GM18511 (cell line): ENCODE data around the gene FBXL20.
"Not testable (repeated sequence)": the region's sequence is repeated elsewhere in the genome, so short reads cannot be mapped to it uniquely, and the experiment has no call there.

Experiments used
- ATAC-seq: cut with Tn5 transposase; IDR thresholded peaks from one replicate; pipeline ENCODE4 v1.9.1; 2021; ENCODE audit warnings: mild to moderate bottlenecking, moderate library complexity; ENCODE audit not compliant: unreplicated experiment

The FBXL20 gene

DNA sequence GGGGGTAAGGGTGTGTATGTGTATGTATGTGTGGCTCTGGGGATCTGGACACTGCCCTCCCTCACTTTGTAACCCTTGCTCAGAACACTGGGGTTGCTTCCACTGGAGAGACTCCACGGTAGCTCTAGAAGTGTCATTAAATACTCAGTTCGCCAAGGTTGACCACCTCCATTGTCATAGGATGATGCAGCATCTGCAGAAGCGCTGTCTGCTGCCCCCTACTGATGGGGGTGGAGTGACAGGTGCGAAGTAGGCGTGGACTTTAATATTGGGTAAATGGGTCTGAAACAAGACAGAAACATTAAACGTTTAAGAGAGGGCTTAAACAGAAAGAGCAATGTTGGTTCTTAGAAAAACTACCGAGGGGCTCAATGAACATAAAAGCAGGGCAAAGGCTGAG is 140.1 kb downstream of the FBXL20 start:
- ATAC-seq = no peak

DNA sequence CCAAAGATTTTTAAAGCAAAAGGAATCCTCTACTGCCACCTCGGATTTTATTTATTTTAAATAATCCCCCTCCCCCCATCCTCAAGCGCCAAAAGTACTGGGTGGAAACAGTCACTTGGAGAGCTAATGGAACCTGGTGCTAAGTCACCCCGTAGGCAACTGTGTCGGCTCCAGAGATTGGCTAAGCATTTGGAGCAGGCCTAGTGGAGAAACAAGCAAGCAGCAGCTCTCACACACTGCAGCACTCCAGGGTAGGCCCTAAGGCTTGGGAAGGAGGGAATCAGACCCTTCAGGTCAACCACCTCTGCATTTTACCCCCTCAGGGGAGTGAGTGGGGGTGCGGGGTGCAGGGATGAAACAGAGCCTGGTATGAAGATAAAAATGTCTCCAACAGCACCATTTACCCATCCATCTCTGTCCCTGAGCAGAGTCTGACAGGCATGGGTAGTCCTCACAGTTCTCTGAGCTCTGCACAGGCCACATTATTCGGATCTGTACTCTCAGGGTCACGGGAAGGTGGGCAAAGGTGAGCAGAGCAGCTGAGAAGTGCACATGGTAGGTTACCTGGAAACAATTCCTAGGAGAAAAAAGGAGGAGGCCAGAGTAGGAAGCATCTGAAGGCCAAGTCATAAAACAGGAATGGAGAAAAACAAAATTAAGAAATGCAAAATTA is 148.5 kb downstream of the FBXL20 start:
- no peak for ATAC-seq

DNA sequence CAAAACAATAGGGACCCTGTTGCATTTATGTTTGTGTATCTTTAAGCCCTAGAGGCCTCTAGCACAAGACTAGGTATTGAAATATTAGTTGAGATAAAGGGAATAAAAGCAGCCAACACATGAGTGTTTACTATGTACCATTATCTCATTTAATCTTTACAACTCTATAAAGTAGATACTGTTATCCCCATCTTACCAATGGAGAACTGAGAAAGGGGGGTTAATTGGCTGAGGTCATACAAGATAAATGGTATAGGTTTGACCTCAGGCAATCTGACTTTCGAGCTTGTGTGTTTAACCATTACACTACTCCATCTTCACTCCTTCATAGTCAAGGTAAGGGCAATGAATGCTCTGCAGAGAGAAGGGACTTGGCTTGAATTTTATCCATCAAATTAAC is 149.4 kb downstream of the FBXL20 start:
- no peak for ATAC-seq

DNA sequence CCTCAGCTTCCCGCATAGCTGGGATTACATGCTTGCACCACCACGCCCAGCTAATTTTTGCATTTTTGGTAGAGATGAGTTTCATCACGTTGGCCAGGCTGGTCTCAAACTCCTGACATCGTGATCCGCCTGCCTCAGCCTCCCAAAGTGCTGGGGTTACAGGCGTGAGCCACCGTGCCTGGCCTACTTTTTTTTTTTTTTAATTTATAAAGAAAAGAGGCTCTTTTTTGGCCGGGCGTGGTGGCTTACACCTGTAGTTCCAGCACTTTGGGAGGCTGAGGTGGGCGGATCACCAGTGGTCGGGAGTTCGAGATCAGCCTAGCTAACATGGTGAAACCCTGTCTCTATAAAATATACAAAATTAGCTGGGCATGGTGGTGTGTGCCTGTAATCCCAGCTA is 151.3 kb downstream of the FBXL20 start:
- ATAC-seq = not testable (repeated sequence)

DNA sequence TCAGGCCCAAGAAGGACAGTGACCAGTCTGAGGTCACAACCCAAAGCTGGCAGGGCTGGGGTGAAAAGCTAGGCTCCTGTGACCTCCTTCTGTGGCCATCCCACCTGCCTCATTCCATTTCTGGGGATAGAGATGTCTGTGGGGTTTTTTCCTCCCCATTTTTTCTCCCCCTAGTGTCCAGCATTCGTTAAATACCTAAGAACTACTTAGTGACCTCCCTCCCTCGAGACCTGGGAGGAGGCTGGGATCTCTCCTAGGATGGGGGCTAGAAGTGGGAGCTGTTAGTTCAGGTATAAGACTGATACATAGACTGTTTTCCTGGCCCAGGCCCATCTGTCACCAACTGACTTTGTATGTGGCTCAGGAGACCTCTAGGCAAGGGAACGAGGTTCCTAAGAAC is 155.2 kb downstream of the FBXL20 start:
- no peak for ATAC-seq

DNA sequence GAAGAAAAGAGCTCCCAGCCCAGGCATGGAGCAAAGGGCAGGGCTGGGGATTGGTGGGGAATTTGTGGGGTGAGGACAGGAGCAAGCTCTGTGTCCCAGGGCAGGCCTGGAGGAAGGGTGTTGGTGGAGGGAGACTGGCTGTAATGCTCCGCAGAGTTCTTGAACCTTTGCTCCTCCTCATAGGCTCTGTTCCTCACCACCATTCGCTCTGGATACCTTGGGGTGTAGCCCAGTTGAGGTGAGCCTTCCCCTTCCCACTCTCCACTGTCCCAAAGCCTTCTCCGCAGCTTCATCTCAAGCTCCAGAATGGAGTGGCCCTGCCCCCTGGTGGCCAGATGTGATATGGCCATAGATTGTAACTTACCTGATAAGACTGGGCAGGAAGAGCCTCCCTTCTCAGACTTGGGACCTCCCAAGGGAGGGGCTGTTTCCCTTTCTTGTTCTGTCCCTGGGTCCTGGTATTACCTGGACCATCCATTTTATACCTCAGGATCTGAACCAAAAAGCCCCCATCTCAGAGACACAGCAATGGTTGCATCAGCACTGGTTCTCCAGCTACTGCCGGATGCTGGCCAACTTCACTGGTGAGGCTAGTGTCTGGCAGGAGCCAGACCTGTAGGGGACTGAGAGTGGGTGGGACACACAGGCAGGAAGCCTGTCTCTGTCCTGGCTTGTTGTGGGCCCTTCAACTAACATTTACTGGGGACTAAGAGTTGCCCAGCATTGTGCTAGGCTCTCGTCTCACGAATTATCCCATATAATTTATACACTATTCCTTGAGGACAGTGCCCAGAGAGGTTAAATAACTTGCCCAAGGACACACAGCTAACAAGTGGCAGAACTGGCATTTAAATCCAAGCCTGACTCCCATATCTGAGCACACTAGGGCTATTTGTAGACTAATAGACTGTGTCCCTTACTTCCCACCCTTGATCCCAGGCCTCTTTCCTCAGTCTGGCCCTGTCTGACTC is 156.5 kb downstream of the FBXL20 start:
- ATAC-seq = no peak

DNA sequence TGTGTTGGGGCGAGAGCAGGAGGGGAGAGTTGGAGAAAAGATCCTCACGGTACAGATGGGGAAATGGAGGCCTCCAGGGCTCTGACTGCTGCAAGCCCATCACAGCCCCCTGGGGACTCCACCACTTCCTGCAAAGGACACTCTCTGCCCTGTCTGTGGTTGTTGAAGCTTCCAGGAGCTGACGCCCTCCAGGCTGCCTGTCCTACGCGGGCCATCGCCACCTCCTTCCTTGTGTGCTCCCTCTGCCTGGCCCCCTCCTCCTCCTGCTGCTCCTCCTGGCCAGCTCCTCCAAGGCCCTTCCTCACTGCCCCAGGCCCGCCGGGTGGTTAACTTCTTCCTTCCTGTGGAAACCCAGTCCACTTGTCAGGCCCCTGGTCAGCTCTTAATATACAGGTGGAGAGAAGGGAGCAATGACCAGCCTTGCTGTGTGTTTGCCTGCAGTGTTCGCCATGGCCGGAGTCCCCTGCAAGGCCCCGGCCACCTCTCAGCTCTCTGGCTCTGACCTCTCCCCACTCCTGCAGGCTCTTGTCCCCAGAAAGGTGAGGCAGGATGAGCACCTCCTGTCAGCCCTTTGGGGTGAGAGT is 157.3 kb downstream of the FBXL20 start:
- ATAC-seq = no peak

DNA sequence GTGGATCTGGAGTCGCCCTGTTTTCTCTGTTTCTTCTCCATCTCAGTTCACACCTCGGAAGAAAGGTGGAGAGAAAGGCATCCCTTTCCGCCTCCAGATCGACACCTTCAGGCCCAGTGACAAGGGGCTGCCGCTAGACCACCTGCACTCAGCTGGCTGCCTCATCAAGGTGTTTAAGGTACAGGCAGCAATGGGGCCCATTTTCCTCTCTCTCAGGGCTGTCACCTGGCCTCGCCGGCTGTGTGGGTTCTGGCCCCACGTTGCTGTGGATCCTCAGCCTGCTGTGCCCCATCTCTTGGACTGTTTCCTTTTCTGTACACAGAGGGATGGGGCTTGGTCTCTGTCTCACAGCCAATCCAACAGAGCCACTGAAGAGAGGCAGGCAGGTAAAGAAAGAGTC is 158.3 kb downstream of the FBXL20 start:
- ATAC-seq = no peak

DNA sequence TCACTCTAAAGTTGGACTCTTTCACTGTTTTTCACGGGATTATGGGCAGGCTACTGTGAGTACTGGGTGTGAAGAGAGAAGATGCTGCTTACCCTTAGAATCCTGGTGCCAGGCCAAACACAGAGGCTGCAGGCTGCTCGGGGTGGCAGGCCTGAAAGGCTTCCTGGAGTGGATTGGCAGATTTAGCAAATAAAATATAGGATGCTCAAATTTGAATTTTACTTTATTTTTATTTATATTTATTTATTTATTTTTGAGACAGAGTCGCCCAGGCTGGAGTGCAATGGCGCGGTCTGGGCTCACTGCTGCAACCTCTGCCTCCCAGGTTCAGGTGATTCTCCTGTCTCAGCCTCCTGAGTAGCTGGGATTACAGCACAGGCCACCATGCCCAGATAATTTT is 160.8 kb downstream of the FBXL20 start:
- no peak for ATAC-seq

DNA sequence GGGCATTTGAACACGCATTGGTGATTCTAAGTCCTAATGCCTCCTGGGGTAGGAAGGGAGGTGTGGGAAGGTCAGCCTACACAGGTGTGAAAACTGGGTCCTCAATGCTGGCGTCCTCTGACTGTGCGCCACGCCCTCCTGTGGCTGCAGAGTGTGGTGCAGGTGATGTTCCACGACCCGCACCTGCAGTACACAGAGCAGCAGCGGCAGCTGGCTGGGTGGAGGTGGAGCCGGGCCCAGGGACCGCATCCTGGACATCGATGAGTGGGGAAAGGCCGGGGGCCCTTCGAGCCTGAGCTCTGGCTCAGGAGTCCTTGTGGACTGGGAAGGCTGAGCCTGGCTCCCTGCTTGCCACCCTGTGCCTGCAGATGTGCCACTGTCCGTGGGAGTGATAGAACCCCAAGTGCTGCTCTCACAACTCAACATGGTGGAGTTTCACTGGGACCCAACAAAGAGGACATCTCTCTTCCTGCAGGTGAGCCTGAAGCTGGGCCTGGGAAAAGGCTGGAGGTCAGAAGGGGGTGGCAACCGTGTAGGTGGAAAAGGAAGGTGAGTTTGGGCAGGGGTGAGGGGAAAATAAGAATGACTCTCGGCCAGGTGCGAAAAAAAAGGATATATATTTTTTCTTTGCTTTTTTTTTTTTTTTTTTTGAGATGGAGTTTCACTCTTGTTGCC is 161.6 kb downstream of the FBXL20 start:
- no peak for ATAC-seq

DNA sequence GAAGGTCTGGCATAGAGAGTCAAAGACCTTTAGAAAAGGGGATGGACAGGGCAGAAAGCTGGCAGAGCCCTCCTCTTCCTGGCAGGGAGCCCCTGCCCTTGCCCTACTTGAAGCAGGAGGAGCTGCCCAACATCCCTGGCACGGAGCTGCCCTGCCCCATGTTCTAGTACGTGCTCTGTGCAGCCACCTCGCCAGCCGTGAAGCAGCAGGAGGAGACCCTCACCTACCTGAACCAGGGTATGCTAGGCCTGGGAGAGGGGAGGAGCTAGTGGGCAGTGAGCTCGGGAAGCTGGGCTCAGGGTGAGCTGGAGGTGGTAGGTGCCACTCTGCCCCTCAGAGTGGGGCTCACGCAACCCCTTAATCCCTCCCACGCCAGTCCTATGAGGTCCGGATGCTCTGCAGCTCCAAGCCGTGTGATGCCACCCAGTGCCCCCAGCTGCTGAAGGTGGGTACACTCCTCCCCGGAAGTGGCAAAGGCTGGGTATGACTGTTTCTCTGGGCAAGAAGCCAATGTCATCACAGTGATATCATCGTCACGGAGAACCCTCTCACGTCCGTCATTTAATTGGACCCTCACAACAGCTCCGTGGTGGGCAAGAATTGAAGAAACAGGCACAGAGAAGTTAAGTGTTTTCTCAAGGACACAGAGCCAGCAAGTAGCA is 163.0 kb downstream of the FBXL20 start:
- ATAC-seq = no peak

DNA sequence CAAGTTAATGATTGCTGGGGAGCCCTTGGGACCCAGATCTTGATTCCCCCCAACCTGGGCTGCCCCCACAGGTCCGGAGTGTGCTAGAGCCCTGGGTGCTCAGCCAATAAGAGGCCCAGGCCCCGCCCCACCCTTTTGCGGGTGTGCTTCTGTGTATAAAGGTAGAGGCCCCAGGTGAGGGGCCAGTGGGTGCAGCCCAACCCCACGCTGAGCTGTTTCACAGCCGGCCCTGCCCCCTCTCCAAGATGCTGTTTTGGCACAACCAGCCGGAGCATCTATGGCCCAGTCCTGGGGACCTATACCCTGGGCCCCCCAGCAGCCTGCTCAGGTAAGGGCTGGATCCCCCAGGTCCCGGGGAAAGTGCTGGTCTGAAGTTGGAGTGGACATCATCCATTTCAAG is 163.8 kb downstream of the FBXL20 start:
- no peak for ATAC-seq

DNA sequence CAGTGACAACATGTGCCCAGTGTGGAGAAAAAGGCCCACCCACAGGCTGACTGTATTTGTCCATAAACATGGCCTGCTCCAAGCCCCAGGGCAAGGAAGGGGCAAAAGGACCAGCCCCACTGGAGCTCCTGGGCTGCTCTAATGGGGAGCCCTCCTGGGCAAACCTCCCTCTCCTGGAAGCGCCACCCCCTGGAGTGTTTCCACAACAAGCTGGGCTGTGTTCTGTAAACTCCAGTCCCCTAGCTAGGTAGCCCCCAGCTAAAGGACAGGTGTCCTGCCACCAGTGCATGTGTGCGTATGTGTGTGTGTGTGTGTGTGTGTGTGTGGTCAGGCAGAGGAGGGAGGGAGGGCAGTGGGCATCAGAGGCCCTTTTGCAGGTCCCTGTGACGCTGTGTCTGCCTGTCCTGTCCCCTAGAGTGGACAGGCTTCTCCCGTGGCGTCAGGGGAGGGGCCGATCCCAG is 164.4 kb downstream of the FBXL20 start:
- no peak for ATAC-seq

DNA sequence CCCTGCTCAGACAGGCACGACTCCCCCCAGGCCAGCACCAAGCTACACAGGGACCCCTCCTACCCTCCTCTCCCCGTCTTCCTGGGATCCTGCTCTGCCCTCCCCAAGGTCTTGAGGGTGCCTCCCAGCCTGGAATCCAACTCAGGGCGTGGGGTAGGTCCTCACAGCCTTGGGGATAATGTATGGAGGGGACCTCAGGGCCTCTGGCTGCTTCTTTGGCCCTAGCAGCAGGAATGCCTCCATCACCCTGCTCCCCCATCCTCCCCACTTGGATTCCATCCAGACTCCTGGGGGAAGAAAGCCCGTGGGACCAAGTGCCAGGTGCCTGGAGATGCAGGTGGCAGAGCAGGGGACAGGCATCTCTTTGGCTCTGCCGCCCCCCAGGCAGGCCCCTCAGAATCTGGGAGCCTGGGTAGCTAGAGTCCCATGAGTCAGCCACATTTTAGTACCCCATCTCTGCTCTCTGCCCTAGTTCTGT is 164.9 kb downstream of the FBXL20 start:
- ATAC-seq = no peak

DNA sequence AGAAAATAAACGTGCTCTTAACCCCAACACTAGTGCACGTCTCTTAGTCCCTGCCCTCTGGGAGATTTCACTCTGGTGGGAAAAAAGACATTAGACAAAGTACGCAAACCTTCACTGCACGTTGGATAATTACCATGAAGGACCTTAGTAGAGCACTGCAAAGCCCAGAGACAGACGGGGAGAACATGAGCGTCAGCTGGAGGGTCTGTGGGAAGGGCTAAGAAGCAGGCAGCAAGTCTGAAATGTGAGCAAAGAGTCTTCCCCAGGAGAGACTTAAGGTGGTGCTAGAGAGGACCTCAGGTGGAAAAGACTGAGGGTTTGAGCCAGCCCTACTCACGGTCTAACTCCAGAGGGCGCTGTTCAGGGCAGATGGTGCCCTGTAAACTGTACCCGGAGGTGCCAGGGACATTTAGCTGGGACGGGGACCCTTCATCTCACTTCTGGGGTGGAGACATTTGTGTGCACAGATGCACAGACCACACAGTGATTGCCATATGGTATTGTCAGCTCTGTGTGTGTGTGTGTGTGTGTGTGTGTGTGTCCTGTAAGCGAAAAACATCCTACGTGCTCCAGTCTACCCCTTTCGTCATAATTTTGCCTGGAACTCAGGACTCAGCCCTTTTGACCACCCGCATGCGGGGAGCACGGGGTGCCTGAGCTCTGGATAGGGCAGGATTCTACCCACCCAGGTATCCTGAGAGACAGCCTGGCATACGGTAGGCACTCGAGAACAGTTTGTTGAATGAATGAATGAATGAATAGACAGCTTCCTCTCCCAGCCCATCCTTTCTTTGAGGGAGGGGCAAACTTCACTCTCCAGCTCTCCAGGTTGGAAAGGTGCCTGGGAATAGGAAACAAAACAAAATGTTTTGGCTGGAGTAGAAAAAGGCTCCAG is 165.6 kb downstream of the FBXL20 start:
- ATAC-seq = no peak

DNA sequence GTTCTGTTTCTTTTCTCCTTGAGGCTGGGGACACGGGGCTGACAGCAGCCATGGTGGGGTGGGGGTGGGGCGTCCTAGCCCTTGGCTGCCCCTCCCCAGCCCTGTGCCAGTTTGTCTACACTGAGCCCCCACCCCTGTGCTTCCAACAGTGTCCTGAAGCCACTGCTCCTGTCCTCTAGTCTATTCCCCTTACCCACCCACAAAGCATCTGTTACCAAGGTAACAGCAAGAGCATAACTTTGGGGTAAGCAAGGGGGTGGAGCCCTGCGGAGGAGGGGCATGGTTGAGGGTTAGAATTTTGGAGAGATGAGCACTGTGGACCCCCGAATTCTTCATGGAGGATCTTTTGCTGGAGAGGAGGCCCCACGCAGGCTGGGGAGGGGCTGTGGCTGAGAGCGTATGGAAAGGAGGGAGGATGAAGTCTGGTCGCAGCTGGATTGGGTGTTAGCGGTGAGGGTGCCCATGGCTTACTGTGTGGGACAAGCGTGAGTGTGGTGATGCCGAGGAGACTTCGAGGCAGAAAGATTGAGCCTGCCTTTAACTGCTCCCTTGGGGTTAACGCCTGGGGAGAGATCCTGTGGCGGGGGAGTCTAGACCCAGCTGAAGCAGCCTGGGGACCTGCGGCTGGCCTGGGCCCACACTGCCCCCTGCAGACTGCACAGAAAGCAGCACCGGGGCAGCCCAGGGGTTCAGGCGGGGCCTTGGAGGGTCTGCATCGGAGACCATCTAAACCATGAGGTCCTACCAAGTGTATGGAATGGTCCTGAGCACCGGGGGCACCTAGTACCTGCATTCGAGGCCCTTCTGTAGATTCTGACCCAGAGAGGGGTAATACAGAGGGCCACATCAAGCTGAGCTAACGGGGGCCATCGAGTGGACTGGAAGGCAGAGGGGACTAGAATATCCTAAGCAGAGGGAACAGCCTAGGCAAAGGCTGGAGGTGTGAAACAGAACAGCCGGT is 169.6 kb downstream of the FBXL20 start:
- no peak for ATAC-seq

DNA sequence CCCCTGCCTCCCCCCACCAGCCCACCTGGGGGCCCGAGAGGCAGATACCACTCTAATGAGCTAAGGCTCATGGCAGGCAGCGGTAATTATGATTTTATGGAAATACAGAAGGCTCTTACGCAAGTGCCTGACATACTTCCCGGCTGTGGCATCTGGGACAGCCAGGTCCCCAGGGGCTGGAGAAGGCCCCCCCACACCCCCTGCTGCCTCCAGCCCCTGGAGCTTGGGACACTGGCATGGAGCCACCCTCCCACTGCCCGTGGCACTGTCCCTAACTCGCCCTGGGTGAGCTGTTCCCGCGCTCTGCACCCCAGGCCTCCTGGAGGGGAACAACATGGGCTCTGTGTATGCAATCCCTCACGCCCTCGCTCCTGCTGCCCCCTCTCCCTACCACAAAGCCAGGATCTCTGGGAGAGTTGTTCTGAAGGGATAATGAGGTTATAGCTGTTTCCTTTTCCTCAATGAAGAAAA is 170.3 kb downstream of the FBXL20 start:
- ATAC-seq = no peak

DNA sequence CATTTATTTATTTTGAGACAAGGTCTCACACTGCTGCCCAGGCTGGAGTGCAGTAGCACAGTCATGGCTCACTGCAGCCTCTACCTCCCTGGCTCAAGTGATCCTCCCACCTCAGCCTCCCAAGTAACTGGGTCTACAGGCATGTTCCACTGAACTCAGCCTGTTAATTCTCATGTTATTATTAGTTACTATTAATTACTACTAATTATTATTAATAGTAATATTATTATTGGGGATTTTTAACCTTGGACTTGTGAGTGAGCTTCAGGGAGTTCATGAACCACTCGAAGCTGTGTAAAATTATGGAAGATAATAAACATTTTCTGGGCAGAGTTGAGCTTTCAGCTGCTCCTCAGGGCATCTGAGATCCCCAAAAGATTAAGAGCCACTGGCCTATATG is 171.1 kb downstream of the FBXL20 start:
- ATAC-seq = no peak
